IMR-90 (cell line): ENCODE data around the gene FERMT3. TPM values are rescaled to one million over a fixed set of nuclear protein-coding genes. Genes with fewer than 3 reads are reported as not detected.
A peak's percentile ranks its signal among the peaks of the same experiment; 100 is the strongest.

ENCODE experiments used
- ATAC-seq: fragments of 200-7000 bp; cut with Tn5 transposase; 2 replicates; pipeline ENCODE4 v1.9.1; 2020; ENCODE audit warnings: low read depth, mild to moderate bottlenecking, moderate library complexity
- BruUV-seq: library from RNA; stranded (reverse); fragments of 400-500 nt; replicated peaks from 2 replicates; lab custom pipeline; 2021; lab: Mats Ljungman, UMichigan
- CTCF ChIA-PET: fragments of 300-600 bp; formaldehyde crosslinking; extraction: SDS; loops from one replicate; lab custom pipeline; 2021; ENCODE audit warnings: antibody characterized with exemption; lab: Yijun Ruan, JAX
- POLR2A ChIA-PET: fragments of 300-600 bp; sonication (Branson Sonifier 250); formaldehyde crosslinking; loops from one replicate; lab custom pipeline; 2022; ENCODE audit warnings: antibody characterized with exemption; ENCODE audit not compliant: unreplicated experiment; lab: Charles Lee
- DNase-seq: peaks from one replicate; pipeline ENCODE4 v3.0.0; 2013
- H2AFZ ChIP-seq: replicated peaks from 2 replicates; pipeline ENCODE3; 2013; ENCODE audit warnings: low read length, mild to moderate bottlenecking; ENCODE audit not compliant: poor library complexity
- H2AK5ac ChIP-seq: 2 replicates; pipeline ENCODE4 v1.6.1; 2013; ENCODE audit warnings: low read depth, low read length, inconsistent platforms
- H2AK9ac ChIP-seq: replicated peaks from 2 replicates; pipeline ENCODE3; 2013; ENCODE audit warnings: mild to moderate bottlenecking, low read depth, low read length, moderate library complexity; ENCODE audit not compliant: poor library complexity
- H2BK120ac ChIP-seq: 2 replicates; pipeline ENCODE4 v1.6.1; 2013; ENCODE audit warnings: low read depth, low read length, inconsistent platforms
- H2BK15ac ChIP-seq: 3 replicates; pipeline ENCODE4 v1.6.1; 2013; ENCODE audit warnings: low read depth, low read length, inconsistent platforms
- H2BK20ac ChIP-seq: 2 replicates; pipeline ENCODE4 v1.6.1; 2013; ENCODE audit warnings: low read depth, mild to moderate bottlenecking, inconsistent platforms, low read length, moderate library complexity
- H2BK5ac ChIP-seq: 2 replicates; pipeline ENCODE4 v1.6.1; 2013; ENCODE audit warnings: mild to moderate bottlenecking, low read depth, low read length, inconsistent platforms; ENCODE audit not compliant: poor library complexity, severe bottlenecking
- H3K14ac ChIP-seq: replicated peaks from 2 replicates; pipeline ENCODE4 v1.6.1; 2013; ENCODE audit warnings: low read depth, low read length, inconsistent platforms
- H3K18ac ChIP-seq: 2 replicates; pipeline ENCODE4 v1.6.1; 2013; ENCODE audit warnings: low read depth, low read length, control low read depth
- H3K23ac ChIP-seq: 2 replicates; pipeline ENCODE4 v1.6.1; 2013; ENCODE audit warnings: low read depth, low read length, inconsistent platforms
- H3K27ac ChIP-seq: 2 replicates; pipeline ENCODE4 v1.5.1; 2013; ENCODE audit warnings: mild to moderate bottlenecking, control low read depth, low read length; ENCODE audit not compliant: insufficient read depth
- H3K27me3 ChIP-seq: 2 replicates; pipeline ENCODE4 v1.6.1; 2013; ENCODE audit warnings: low read length; ENCODE audit not compliant: control insufficient read depth, insufficient read depth
- H3K36me3 ChIP-seq: 2 replicates; pipeline ENCODE4 v1.6.1; 2013; ENCODE audit warnings: low read length, mixed read lengths; ENCODE audit not compliant: control insufficient read depth, insufficient read depth
- H3K4ac ChIP-seq: 2 replicates; pipeline ENCODE4 v1.6.1; 2013; ENCODE audit warnings: low read depth, low read length, inconsistent platforms
- H3K4me1 ChIP-seq: 2 replicates; pipeline ENCODE4 v1.6.1; 2013; ENCODE audit warnings: low read length, mixed read lengths; ENCODE audit not compliant: control insufficient read depth, insufficient read depth
- H3K4me2 ChIP-seq: 2 replicates; pipeline ENCODE4 v1.6.1; 2013; ENCODE audit warnings: low read depth, mild to moderate bottlenecking, control low read depth, low read length, moderate library complexity
- H3K4me3 ChIP-seq: 2 replicates; pipeline ENCODE4 v1.5.1; 2013; ENCODE audit warnings: low read depth, mild to moderate bottlenecking, control low read depth, low read length, moderate library complexity; ENCODE audit not compliant: insufficient read depth
- H3K56ac ChIP-seq: 2 replicates; pipeline ENCODE4 v1.6.1; 2013; ENCODE audit warnings: low read length, inconsistent platforms; ENCODE audit not compliant: insufficient read depth; ENCODE audit errors: extremely low read depth
- H3K79me1 ChIP-seq, 2 experiments: 2 replicates each; pipeline ENCODE4 v1.6.1; 2013; ENCODE audit warnings: low read length in 2 of 2, inconsistent platforms in 1 of 2, low read depth in 1 of 2
- H3K9ac ChIP-seq: 2 replicates; pipeline ENCODE4 v1.6.1; 2013; ENCODE audit warnings: low read depth, low read length, control low read depth
- H3K9me1 ChIP-seq: 2 replicates; pipeline ENCODE4 v1.6.1; 2013; ENCODE audit warnings: low read length, inconsistent platforms; ENCODE audit not compliant: insufficient read depth
- H3K9me3 ChIP-seq: 2 replicates; pipeline ENCODE4 v1.6.1; 2013; ENCODE audit warnings: low read length; ENCODE audit not compliant: control insufficient read depth, insufficient read depth
- H4K20me1 ChIP-seq: 2 replicates; pipeline ENCODE4 v1.6.1; 2013; ENCODE audit warnings: low read length, inconsistent platforms; ENCODE audit not compliant: insufficient read depth
- H4K5ac ChIP-seq: 2 replicates; pipeline ENCODE4 v1.6.1; 2013; ENCODE audit warnings: mild to moderate bottlenecking, low read depth, low read length, control low read depth
- H4K8ac ChIP-seq, 2 experiments: 2 replicates each; pipeline ENCODE4 v1.6.1; 2013; ENCODE audit warnings: low read depth in 2 of 2, low read length in 2 of 2, control low read depth in 1 of 2, inconsistent platforms in 1 of 2
- H4K91ac ChIP-seq: 2 replicates; pipeline ENCODE4 v1.6.1; 2013; ENCODE audit warnings: low read depth, low read length, inconsistent platforms; ENCODE audit not compliant: insufficient read depth
- WGBS, 2 experiments: methylation state at CpG; one replicate each; pipeline versions ENCODE4 v1.1.5 to v1.1.7; 2013; ENCODE audit warnings: missing lambda C conversion rate in 2 of 2; ENCODE audit not compliant: insufficient read length in 1 of 2; ENCODE audit errors: extremely low coverage in 2 of 2; 5-methylcytosine and 5-hydroxymethylcytosine counted together
- dilution Hi-C: fragments of 300-500 bp; cut with HindIII; formaldehyde crosslinking; loops from one replicate; pipeline ENCODE4 v1.14.3; 2018; ENCODE audit warnings: low sequenced_read_pairs; ENCODE audit not compliant: unreplicated experiment
- in situ Hi-C: fragments of 300-500 bp; cut with MboI; formaldehyde crosslinking; loops from 3 replicates; pipeline ENCODE4 v1.14.3; 2019; ENCODE audit warnings: low sequenced_read_pairs, inconsistent platforms, mixed read lengths
- intact Hi-C: fragments of 100-400 bp; cut with micrococcal nuclease; formaldehyde crosslinking; loops from 2 replicates; pipeline ENCODE4 v1.10.0; 2022
- polyA plus RNA-seq, 3 experiments: library from polyadenylated mRNA; depleted of rRNA; stranded (reverse); fragments of >200 nt; gene quantifications; 2 replicates each; pipeline ENCODE4 v1.2.3, GENCODE V29; 2012; ENCODE audit warnings: low replicate concordance in 1 of 3
- total RNA-seq: library from RNA; depleted of rRNA; stranded (reverse); fragments of >200 nt; gene quantifications from 2 replicates; pipeline ENCODE4 v1.2.3, GENCODE V29; 2012
- TF ChIP-seq, protein P1 (sequence below): conservative IDR thresholded peaks from 2 replicates; pipeline ENCODE4 v1.5.1; 2012; ENCODE audit warnings: mild to moderate bottlenecking, low read depth, low read length, improper control_type of control experiment
- TF ChIP-seq, protein P2 (sequence below): fragments of 150-350 bp; IDR thresholded peaks from 2 replicates; pipeline ENCODE4 v1.6.1; 2016; ENCODE audit warnings: low read depth, mild to moderate bottlenecking, low read length, moderate library complexity, borderline replicate concordance

The FERMT3 gene
- total and polyA plus RNA-seq, 2 of the 4 experiments (the other 2 are of a cell fraction): 0.36 to 2.3 TPM

DNA sequence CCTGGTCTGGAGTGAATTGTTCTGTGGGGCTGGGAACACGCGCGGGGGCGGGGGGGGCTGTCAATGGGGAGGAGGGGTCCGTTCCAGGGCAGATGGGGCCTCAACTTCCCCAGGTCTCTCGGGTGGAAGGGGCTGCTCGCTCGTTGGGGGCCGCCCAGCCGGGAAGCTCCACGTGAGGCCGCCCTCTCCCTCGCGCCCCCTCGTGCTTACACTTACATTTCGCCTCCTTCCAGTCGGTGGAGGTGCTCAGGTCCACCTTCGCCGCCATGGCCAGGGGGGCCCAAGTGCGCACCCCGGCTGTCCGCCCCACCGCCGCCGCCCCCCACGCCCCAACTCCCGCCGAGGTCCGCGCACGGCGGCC lies 41.1 kb upstream of the FERMT3 start:
- Histone ChIP-seq H3K4me1 (peaks cover 5% of the 10 kb centered on the region; the same call in 1 of the 2 replicates), H3K9me1 (peaks cover 6% of the 10 kb centered on the region; the same call in 1 of the 2 replicates), H2BK15ac (no peak overlapping the region), H3K4me2 (peak overlapping the region; percentile 89), H3K4me3 (peak overlapping the region; percentile 72), H2AK9ac (peak overlapping the region; percentile 93), H2AFZ (peak overlapping the region; percentile 95), H3K9me3 (no peaks in the 10 kb centered on the region), H2BK20ac (no peak overlapping the region), H3K79me1 (peaks cover 7 to 28% of the 10 kb centered on the region in 2 experiments; a peak in 3 of 4 replicates), H3K4ac (peak overlapping the region; percentile 88), H4K20me1 (no peaks in the 10 kb centered on the region), H2BK120ac (no peak overlapping the region), H4K91ac (peak overlapping the region; percentile 25; the same call in 1 of the 2 replicates), H3K36me3 (no peaks in the 10 kb centered on the region), H3K14ac (peak overlapping the region; percentile 82), H2AK5ac (peak overlapping the region; percentile 96), H3K27ac (peak overlapping the region; percentile 22; the same call in 1 of the 2 replicates), H3K56ac (no peak overlapping the region), H3K27me3 (no peaks in the 10 kb centered on the region), H2BK5ac (no peak overlapping the region), H3K9ac (peak overlapping the region; percentile 36; the same call in 1 of the 2 replicates), H3K23ac (no peak overlapping the region; the same call in 1 of the 2 replicates), H4K8ac (peak overlapping the region; percentile 64 to 72; a peak in 2 of 4 replicates), H4K5ac (no peak overlapping the region), H3K18ac (no peak overlapping the region)
- 2% methylated on average over 15 of the region's 32 CpGs; no CpG with 5 or more reads in 1 of the 2 experiments for WGBS, 2 experiments
- in situ Hi-C loops (no loop called here), dilution Hi-C loops (no loop called here), intact Hi-C loops (no loop called here)
- DNase-seq (no peak), ATAC-seq (peak; percentile 21)
- ChIA-PET CTCF (no interaction called here), POLR2A (no interaction called here)
- BruUV-seq: no TSS peak
- TF ChIP-seq, protein P1, sequence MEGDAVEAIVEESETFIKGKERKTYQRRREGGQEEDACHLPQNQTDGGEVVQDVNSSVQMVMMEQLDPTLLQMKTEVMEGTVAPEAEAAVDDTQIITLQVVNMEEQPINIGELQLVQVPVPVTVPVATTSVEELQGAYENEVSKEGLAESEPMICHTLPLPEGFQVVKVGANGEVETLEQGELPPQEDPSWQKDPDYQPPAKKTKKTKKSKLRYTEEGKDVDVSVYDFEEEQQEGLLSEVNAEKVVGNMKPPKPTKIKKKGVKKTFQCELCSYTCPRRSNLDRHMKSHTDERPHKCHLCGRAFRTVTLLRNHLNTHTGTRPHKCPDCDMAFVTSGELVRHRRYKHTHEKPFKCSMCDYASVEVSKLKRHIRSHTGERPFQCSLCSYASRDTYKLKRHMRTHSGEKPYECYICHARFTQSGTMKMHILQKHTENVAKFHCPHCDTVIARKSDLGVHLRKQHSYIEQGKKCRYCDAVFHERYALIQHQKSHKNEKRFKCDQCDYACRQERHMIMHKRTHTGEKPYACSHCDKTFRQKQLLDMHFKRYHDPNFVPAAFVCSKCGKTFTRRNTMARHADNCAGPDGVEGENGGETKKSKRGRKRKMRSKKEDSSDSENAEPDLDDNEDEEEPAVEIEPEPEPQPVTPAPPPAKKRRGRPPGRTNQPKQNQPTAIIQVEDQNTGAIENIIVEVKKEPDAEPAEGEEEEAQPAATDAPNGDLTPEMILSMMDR: peak; percentile 13; the same call in 1 of the 2 replicates
- TF ChIP-seq, protein P2, sequence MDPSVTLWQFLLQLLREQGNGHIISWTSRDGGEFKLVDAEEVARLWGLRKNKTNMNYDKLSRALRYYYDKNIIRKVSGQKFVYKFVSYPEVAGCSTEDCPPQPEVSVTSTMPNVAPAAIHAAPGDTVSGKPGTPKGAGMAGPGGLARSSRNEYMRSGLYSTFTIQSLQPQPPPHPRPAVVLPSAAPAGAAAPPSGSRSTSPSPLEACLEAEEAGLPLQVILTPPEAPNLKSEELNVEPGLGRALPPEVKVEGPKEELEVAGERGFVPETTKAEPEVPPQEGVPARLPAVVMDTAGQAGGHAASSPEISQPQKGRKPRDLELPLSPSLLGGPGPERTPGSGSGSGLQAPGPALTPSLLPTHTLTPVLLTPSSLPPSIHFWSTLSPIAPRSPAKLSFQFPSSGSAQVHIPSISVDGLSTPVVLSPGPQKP: no peak
